ENCODE data around the gene SELENOM. TPM values are rescaled to one million over a fixed set of nuclear protein-coding genes. Genes with fewer than 3 reads are reported as not detected.
A peak's percentile ranks its signal among the peaks of the same experiment; 100 is the strongest.

SELENOM gene
- total and polyA plus RNA-seq, 2 of the 8 experiments (the other 6 are each of a cell fraction or from before 2014, with no cell fraction given): 22.7 to 40.0 TPM

- TF ChIP-seq HDAC6 (IDR thresholded peaks at IDR 0.05; ENCODE audit: low read depth, low read length): no peak
- TF ChIP-seq SP2 (IDR thresholded peaks at IDR 0.05; ENCODE audit: low read length): no peak
- 0 out of 2 replicates have a peak, but pooled peaks have one; percentile 0 for TF ChIP-seq MAX (IDR thresholded peaks at IDR 0.05)
- TF ChIP-seq TAF1 (IDR thresholded peaks at IDR 0.05; ENCODE audit: low read depth, low read length): no peak
- 0 out of 4 replicates have a peak, but pooled peaks of 1 of the 2 experiments have one; percentile 75 for TF ChIP-seq SIN3A (conservative IDR thresholded peaks at IDR 0.05 in 1 of 2, IDR thresholded peaks at IDR 0.05 in 1 of 2; ENCODE audit: low read depth in 1 of 2, low read length in 2 of 2)
Observed at GRCh38 chr22:31080164-31080847, 27.1 kb downstream of the SELENOM start (continued).
